NT2/D1 (cell line): ENCODE data around the gene NEK10.

ENCODE experiments used
- YY1 ChIP-seq: IDR thresholded peaks from 2 replicates; pipeline ENCODE4 v1.6.1; 2011; ENCODE audit not compliant: insufficient read length, insufficient read depth
- ZNF274 ChIP-seq: IDR thresholded peaks from 2 replicates; pipeline ENCODE4 v1.6.1; 2011; ENCODE audit warnings: mild to moderate bottlenecking, low read depth, low read length

DNA sequence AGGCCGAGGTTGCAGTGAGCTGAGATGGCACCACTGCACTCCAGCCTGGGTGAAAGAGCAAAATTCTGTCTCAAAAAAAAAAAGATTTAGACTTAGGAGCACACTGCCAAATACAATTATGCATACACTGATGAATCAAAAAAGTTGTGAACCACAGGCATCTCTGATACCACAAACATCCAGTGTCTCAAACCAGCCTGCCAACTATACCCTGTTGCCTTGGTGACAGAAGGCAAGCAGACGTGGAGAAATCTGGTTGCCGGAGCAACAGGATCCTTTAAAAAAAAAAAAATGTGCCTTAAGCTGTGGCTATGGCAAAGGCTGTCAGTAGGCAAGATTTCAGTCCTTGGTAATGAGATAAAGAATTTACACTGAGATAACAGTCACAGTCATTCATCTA is 202.3 kb downstream of the NEK10 start:
- TF ChIP-seq ZNF274 (no peak), YY1 (no peak)
